NOMO-1 treated with DMSO at 0.1 percent for 48 hours (cell line): ENCODE data around the gene MDH1.
"Not testable (repeated sequence)": the region's sequence is repeated elsewhere in the genome, so short reads cannot be mapped to it uniquely, and the experiment has no call there.

Source experiments
- DNase-seq: peaks from one replicate; lab custom pipeline; 2025; ENCODE audit not compliant: unreplicated experiment; lab: John Stamatoyannopoulos, UW

MDH1 gene

DNA sequence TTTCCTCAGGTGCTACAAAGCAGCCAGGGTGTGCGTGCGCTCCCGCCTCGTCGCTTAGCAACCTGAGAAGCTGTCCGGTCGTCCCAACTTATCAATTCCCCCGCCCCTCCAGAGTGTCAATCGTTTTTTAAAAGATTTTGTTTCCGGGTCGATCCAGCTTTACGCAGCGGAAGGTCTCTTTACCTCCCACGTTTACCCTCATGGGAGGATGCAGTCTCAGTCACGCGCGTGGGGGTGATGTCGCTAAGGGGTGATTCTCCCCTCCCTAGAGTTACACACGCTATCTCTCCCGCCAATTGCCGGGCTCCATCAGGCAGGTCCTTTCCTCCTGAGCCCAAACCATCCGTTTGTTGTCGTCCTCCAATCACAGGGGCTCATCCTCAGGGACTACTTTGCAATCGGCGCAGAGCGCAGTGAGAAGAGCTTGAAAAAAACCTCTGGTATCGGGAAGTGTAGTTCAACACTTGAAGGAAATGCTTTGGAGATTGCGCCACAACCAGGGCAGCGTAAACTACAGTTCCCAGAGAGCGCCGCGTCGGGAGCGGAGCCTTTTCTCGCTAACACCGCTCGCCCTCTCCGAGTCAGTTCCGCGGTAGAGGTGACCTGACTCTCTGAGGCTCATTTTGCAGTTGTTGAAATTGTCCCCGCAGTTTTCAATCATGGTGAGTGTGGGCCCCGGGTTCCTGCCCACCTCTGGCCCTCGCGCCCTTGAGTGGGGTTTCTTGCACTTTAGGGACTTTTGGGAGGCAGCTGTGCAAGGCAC lies at the start of gene MDH1, which contains the start of gene WDPCP:
TSS of gene MDH1 (plus strand) at position 579 of the 763 bp plus-strand sequence. CDS start at position 660, 81 bp downstream.
TSS of gene WDPCP (minus strand) at position 93 of the 763 bp plus-strand sequence. CDS start 206 bp downstream, outside the sequence.
- DNase-seq: peak; percentile 99

DNA sequence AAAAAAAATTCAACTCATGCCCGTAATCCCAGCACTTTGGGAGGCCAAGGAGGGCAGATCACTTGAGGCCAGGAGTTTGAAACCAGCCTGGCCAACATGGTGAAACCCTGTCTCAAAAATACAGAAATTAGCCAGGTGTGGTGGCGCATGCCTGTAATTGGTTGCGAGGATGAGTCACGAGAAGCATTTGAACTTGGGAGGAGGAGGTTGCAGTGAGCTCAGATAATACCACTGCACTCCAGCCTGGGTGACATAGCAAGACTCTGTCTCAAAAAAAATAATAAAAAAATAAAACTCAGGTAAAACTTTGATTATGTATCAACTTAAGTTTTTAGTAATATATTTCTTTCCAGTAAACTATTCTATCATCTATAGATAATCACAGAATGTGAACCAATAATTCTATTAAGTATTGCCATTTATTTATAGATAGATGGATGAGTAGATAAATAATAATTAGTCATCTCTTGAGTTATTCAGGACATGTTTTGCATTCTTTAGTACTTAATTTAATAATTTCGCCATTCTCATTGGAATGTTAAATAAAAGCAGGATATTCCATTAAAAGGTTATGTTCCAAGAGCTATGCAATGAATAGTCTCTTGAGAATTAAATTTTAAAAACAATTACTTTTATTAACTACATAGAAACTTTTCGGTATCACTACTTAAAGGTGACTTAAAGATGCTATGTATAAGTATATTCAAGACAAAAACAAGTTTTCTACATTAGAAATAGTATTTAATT lies 49.2 kb upstream of the MDH1 start:
- no peak for DNase-seq

DNA sequence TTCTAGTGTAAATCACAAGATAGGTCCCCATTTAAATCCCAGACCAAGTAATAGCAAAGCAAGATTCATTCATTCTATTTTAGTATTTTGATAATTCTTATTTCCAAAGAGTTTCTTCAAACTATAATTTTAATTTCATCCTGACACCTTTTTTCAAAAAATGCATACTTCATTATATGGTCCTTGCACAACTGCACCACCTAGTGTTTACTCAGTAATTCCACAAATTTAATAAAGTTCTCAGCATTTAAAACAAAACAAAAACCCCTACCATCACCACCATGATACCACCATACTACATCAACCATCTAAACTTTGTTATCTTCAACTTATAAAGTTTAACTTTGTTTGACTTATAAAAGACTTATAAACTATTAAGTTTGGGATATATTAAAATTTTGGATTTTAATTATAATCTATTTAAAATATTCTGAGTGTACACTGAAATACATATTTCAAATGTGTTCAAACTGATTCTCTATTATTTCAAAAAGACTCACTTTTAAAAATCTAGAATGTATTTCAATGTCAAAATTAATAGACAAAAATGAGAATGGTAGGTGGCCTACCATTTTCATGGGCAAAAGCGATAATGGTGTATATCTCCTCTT lies 44.6 kb upstream of the MDH1 start:
- peak; percentile 13 for DNase-seq

DNA sequence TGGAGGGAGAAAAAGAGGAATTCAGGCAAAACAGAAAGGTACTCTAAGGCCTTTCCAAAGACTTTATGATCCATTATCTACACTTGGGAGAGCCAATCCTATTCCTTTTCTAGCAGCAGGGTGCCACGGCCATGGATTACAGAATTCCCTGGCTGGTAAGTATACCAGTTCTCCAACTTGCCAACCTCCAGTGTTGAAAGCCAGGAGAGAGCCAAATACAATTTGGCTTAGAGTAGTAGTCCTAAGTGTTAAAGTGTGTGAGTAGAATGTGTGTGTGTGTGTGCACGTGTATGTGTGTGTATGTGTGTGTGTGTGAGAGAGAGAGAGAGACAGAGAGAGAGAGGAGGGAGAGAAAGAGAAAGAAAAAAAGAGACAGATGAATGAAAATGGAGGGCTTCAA lies 43.7 kb upstream of the MDH1 start:
- DNase-seq: no peak

DNA sequence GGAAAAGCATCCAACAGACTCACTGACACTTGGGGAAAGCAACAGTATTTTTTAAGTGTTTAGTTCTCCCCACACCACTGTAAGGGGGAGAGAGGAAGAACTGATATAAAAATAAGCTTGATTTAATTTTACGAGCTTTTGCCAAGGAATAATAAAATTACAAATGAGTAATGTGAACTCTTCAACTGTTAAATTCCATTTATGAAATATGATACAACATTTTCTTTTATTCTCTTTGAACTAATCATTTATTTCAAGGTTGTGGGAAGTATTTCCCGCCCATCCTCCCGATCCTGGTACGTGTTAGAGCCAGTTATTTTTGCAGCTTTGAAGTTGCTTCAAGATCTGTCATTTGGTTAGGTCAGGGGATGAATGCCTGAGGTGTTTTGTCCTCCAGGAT lies 35.7 kb upstream of the MDH1 start:
- DNase-seq: no peak

DNA sequence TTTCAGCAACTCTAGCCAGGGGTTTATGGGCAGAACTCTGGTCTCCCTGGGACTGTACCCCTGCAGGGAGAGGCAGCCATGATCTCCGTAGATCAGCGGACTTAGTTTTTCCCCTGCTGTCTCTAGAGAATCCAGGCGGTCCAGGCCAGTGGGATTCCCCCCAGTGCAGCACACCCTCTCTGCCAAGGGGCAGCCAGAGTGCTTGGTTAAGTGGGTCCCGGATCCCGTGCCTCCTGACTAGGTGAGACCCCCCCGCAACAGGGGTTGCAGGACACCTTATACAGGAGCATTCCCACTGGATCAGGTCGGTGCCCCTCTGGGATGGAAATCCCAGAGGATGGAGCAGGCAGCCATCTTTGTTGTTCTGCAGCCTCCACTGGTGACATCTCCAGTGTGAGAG lies 33.5 kb upstream of the MDH1 start:
- no peak for DNase-seq

DNA sequence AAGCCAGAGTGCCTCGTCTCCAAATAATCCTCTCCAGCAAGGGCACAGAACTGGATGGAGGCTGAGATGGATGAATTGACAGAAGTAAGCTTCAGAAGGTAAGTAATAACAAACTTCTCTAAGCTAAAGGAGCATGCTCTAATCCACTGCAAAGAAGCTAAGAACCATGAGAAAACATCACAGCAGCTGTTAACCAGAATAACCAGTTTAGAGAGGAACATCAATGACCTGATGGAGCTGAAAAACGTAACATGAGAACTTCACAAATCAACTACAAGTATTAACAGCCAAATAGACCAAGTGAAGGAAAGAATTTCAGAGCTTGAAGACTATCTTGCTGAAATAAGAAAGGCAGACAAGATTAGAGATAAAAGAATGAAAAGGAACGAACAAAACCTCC lies 32.8 kb upstream of the MDH1 start:
- no peak for DNase-seq

DNA sequence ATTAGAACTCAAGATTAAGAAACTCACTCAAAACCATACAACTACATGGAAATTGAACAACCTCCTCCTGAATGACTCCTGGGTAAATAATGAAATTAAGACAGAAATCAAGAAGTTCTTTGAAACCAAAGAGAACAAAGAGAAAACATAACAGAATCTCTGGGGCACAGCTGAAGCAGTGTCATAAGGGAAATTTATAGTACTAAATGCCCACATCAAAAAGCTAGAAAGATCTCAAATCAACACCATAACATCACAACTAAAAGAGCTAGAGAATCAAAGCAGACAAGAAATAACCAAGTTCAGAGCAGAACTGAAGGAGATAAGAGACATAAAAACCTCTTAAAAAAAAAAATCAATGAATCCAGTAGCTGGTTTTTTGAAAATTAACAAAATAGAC lies 30.9 kb upstream of the MDH1 start:
- not testable (repeated sequence) for DNase-seq

DNA sequence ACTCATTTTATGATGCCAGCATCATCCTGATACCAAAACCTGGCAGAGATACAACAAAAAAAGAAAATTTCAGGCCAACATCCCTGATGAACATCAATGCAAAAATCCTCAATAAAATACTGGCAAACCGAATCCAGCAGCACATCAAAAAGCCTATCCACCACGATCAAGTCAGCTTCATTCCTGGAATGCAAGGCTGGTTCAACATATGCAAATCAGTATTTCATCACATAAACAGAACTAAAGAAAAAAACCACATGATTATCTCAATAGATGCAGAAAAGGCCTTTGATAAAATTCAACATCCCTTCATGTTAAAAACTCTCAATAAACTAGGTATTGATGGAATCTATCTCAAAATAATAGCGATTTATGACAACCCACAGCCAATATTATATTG lies 29.8 kb upstream of the MDH1 start:
- DNase-seq: not testable (repeated sequence)

DNA sequence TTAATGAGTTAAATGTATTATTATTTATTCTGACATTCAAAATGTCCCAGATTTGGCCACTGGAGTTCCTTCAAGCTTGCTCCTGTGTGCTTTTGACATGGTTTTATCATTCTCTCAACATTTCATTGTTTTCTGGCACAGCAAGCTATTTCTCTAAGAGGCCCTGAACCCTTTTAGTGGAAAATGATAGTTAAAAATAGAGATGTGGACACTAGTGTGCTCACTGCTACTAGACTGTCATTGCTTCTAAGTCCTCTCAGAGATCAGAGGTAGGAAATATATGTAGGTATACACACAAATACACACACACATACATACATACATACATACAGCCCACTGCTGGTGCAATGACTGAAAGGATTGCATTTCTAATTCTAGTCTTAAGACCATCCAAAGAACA lies 26.0 kb upstream of the MDH1 start:
- DNase-seq: no peak

DNA sequence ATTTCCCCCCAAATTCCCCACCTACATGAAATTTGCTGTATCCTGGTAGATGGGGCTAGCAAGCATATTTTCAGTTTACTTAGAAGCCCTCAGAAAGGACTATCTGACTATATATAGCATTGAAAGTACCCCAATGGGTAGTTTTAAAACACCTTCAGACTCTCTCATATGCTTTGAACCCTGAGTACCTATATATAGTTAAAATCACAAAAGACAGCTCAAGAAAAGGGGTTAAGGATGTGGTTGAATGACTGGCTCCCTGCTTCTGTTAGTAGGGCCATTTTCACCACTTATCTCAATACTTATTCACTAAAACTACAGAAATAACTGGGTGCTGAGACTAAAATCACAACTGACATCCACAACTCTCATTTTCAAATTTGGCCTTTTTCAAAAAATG lies 19.0 kb upstream of the MDH1 start:
- DNase-seq: no peak

DNA sequence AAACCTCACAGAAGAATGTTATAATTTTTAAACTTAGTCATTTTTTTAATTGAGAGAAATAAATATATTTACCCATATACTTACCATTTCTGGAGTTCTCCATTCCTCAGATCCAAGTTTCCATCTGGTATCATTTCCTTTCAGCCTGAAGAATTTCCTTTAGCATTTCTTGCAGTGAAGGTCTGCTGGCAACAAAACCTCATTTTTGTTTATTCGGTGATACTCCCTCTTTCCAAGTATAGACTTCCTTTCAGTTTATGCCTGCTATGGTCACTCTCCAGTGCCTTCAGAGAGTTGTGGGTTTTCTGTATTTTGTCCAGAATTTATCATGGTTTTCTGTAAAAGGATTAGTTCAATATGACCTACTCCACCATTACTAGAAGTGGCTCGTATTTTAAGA lies 17.5 kb upstream of the MDH1 start:
- DNase-seq: no peak

DNA sequence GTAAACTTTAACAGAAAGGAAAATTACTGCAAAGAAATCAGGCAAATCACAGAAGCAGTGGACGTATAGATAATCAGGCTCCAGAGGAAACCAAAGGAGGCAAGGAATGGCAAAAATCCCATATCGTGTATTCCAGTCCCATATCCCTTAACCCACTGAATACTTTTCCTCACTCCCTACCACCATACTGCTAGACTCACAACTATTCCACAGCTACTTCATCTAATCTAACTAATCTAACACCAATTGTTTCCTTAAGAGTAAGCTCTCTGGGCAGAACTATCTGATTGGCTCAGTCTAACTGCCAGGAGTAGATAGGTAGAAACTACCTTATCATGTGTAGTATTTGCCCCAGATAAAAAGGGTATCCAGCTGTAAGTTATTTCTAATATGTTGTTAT lies 16.8 kb upstream of the MDH1 start:
- DNase-seq: no peak

DNA sequence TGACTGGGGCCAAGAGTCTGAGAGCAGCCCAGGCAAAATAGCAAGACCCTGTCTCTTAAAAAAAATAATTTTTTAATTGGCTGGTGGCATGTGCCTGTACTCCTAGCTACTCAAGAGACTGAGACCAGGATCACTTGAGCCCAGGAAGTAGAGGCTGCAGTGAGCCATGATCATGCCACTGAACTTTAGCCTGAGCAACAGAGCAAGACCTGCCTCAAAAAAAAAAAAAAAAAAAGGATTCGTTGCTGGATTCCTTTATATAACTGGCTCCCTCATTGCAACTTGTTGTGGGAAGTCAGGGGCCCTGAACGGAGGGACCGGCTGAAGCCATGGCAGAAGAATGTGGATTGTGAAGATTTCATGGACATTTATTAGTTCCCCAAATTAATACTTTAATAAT lies 15.7 kb upstream of the MDH1 start:
- DNase-seq: not testable (repeated sequence)

DNA sequence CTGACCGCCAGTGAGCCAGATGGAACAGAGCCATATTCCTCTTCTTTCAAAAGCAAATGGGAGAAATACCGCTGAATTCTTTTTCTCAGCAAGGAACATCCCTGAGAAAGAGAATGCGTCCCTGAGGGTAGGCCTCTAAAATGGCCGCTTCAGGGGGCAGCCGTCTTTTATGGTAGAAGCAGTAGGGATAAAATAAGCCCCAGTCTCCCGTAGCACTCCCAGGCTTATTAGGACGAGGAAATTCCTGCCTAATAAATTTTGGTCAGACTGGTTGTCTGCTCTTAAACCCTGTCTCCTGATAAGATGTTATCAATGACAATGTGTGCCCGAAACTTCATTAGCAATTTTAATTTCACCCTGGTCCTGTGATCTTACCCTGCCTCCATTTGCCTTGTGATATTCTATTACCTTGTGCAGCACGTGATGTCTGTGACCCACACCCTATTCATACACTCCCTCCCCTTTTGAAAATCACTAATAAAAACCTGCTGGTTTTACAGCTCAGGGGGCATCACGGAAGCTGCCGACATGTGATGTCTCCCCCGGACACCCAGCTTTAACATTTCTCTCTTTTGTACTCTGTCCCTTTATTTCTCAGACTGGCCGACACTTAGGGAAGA lies 14.9 kb upstream of the MDH1 start:
- not testable (repeated sequence) for DNase-seq

DNA sequence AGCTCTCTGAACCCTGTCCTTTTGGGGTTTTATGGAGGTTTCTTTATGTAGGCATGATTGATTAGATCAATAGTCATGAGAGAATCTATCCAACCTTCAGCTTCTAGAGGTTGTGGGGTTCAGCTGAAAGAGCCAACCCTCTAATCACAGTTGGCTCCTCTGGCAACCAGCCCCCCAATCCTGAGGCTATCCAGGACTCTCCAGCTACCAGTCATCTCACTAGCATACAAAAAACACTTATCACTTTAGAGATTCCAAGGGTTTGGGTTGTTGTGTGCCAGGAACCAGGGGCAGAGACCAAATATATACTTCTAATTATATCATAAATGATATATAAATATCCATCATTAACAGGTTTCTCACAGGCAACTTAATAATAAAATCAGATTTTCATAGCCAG lies 12.2 kb upstream of the MDH1 start:
- DNase-seq: no peak

DNA sequence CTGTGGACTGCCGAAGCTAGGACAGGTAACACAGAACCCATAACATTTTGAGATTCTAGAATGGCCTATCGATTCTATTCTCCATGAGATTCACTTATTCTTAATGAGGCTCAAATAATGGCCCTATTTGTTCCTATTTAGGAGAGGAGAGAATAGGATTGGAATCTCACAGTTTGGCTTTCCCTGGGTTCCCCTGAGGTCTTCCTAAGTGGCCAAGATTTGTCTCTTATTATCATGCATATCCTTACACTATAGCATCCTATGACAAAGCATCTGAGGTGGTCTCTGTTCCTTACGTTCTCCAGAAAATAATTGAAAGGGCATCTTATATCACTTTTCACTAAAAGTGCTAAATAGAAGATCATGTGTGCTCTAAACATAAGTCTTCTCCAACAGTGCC lies 10.0 kb upstream of the MDH1 start:
- DNase-seq: no peak

DNA sequence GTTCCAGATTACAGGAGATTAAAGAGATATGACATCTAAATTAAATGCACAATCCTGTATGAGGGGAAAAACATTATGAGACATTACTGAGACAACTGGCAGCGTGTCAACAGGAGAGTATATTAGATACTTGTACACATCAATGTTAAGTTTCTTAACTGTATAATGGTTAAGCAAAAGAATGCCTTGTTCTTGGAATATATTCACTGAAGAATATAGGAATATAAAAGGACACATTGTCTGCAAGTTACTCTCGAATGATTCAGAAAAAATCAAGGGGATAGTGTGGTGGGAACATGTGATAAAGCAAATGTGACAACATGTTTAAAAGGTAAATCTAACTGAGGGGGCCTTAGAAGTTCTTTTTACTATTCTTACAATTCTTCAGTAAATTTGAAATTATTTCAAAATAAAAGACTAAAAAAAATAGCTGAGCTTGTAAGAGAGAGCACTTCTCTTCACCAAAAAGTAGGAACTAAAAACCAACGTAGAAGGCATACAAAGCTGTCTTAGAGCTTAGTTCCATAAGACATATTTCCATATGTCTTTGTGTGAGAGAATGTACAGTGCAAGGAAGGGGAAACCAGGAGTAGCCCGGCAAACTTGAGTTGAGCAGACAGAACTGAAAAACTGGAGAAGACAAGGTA lies 8.0 kb upstream of the MDH1 start:
- no peak for DNase-seq

DNA sequence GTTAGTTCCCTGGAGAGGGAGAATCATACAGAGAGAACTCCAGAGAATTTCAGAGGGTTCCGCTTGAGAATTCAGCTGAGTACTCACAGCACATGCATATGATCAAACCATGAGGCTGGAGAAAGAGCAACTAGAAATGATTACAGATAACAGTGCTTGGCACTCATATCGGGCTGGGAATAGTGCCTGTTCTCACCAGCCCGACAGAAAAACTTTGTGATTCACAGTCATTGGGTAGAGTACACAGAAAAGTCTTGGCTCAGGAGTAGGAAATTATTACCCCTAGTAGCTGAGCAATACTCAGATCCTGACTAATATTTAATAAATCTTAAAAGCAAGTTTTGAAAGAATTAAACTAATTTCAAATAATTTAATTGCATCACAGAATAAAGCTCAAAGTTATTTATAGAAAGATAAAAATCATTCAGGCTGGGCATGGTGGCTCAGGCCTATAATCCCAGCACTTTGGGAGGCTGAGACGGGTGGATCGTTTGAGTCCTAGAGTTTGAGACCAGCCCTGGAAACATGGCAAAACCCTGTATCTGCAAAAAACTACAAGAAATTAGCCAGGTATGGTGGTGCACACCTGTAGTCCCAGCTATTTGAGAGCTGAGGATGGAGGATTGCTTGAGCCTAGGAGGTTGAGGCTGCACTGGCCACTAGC lies 7.3 kb upstream of the MDH1 start:
- DNase-seq: no peak

DNA sequence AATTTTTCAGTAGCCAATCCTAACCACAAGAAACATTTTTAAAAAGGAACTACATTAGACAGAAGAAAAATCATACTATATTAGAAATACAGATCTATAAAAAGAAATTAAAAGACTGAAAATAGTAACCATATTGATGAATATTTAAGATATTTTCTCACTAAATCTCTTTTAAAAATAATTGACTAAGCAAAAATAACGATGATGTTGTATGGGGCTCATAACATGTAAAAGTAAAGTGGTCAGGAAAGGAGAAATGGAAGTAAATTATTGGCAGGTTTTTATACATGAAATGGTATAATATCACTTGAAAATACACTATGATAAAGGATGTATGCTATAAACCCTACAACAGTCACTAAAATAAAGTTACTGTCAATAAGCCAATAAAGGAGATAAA lies 5.9 kb upstream of the MDH1 start:
- no peak for DNase-seq
